ENCODE results near the gene KLHL22.

GRCh38 chr22:20434264-20434751 lies 61.3 kb downstream of the KLHL22 start:
- TF ChIP-seq CTCF (IDR thresholded peaks at IDR 0.05): no peak
- no peak for TF ChIP-seq POLR2A (IDR thresholded peaks at IDR 0.05)
